ENCODE results near the gene AOX1. TPM values are rescaled to one million over a fixed set of nuclear protein-coding genes. Genes with fewer than 3 reads are reported as not detected.
"Not testable (repeated sequence)": the region's sequence is repeated elsewhere in the genome, so short reads cannot be mapped to it uniquely, and the experiment has no call there.

Gene AOX1
- total RNA-seq = not detected

DNA sequence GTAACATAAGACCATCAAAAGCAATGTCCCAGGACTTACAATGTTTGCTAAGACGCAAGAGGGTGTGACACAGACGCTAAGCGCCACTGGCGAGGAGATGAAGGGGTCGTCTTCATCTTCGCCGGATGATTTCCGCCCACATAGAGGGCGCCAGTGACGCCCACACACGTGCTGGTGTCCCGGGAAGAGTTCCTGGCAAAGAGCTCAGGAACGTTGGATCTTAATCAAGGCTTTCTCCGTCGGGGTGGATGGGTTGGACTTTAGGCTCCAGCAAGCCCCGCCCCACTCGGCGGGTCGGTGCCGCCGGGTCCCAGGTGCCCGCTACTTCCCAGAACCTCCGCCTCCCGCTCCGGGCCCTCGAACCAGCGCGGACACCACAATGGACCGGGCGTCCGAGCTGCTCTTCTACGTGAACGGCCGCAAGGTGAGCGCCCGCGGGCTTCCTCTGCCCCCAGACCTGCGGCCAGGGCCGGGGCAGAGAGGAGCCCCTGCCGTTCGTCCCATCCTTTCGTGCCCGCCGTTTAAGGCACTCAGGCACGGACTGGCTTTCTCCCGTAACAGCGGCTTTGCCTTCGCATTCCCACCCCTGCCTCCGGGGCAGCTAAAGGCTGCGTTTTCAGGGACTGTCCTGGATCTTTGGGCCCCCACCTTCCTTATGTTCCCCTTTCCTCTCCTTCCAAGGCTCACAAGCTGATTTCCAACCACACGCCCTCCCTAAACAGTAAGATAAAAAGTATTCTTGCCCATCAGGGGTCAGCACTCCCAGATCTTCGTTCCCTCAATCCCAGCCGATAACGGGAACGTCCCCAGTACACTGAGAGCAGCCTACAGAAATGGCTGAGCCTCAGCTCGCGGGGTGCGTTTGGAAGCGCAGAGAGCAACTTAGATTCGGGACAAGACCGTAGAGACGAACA is at the start of gene AOX1:
Gene AOX1, plus strand, starts transcription at position 285 of the 914 bp plus-strand sequence. Its CDS starts 95 bp downstream, at position 380.
- DNase-seq = no peak

DNA sequence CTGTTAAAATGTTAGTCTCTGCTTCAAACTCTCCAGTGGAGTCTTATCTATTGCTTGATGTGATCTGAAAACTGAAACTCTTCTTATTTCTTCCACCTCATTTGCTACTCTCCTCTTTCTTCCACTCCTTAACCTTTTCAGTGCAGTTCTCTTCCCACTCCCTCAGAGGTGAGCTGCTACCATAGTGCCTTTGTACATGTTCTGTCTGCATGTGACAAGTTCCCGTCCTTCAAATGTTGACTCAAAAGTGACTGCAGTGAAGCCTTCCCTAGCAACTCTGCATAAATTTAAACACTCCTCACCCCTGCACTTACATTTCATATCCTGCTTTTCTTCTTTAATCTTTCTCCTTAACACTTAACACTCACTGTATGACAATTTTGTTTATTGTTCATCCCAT is 47.7 kb upstream of the AOX1 start:
- no peak for DNase-seq

DNA sequence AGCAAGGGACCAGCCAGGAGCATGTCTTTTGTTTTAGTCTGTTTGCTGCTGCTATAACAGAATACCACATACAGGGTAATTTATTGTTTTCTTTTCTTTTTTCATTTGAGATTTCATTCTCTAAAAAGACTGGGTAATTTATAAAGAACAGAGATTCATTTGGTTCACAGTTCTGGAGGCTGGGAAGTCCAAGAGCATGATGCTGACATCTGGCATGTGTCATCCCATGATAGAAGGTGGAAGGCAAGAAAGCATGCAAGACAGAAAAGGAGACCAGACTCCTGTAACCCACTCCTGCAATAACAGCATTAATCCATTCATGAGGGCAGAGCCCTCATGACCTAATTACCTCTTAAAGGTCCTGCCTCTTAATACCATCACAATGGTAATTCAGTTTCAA is 45.0 kb upstream of the AOX1 start:
- DNase-seq = no peak

DNA sequence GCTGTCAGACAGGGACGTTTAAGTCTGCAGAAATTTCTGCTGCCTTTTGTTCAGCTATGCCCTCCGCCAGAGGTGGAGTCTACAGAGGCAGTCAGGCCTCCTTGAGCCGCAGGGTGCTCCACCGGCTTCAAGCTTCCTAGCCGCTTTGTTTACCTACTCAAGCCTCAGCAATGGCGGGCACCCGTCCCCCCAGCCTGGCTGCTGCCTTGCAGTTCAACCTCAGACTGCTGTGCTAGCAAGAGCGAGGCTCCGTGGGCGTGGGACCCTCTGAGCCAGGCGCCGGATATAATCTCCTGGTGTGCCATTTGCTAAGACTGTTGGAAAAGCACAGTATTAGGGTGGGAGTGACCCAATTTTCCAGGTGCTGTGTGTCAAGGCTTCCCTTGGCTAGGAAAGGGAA is 19.2 kb upstream of the AOX1 start:
- not testable (repeated sequence) for DNase-seq

DNA sequence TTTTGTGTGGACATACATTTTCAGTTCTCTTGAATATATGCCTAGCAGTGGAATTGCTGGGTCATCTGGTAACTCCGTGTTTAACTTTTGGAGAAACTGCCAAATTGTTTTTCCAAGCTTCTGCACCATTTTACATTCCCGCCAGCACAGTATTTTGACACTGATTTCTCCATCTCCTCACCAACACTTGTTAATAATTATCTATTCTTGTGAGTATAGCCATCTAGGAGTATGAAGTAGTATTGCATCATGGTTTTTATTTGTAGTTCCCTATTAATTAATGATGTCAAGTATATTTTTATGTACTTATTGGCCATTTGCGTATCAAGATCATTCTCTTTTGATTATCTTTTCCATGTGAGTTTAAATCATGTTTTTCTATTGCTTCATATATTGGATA is 17.9 kb upstream of the AOX1 start:
- DNase-seq = no peak

DNA sequence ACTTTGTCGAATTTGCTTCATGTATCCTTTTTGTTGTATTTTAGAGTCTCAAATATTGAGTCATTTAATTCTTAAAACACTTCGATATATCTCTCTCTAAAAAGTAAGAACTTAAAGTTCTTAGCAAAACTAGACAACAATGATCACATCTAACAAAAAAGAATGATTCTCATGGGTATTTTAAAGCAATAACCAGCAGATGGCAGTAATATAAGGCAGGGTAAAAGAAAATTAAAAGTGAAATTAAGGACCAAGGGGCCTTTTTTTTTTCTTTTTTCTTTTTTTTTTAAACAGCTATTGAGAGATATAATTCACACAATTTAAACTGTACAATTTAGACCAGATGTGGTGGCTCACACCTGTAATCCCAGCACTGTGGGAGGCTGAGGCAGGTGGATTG is 9.9 kb upstream of the AOX1 start:
- DNase-seq = no peak

DNA sequence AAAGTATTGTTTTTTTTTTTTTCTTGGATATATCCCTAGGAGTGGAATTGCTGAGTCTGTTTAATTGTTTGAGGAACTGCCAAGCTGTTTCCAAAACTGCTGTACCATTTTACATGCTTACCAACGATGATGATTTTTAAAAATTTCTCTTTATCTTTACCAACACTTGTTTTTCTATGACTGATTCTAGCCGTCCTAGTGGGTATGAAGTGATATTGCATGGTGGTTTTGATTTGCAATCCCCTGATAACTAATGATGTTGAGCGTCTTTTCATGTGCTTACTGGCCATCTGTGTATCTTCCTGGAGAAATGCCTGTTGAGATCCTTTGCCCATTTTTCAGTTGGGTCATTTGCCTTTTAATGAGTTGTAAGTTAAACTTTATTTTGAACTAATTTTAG is 8.8 kb upstream of the AOX1 start:
- DNase-seq = no peak

DNA sequence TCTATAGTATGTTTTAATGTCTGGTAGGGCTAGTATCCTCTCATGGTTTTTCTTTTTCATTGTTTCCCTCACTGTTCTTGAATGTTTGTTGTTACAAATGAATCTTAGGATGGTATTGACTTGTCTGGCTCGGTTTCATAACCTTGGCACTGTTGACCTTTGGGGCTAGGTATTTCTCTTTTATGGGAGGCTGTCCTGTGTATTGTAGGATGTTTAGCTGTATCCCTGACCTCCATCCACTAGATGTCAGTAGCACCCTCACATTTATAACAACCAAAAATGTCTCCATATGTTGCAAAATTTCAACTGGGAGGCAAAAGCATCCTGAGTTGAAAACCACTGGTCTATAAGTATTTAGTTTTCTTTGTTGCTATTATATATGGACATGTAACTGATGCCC is 7.0 kb upstream of the AOX1 start:
- no peak for DNase-seq

DNA sequence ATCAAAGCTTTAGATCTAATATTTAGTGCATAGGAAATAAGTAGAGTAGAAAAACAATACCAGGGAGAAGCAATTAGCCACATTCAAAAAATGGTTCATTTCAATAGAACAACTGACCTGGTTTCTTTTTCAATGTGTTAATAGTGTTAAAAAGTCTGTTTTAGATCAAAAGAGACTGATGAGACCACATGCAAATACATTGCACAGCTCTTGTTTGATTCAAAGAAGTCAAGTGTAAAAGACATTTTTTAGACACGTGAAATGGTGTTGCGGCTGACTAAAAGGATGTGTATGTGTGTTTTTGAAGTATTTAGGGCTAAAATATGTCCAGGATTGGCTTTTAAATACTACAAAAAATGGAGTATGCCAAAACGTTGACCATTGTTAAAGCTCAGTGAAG is 1.2 kb upstream of the AOX1 start:
- DNase-seq = no peak

DNA sequence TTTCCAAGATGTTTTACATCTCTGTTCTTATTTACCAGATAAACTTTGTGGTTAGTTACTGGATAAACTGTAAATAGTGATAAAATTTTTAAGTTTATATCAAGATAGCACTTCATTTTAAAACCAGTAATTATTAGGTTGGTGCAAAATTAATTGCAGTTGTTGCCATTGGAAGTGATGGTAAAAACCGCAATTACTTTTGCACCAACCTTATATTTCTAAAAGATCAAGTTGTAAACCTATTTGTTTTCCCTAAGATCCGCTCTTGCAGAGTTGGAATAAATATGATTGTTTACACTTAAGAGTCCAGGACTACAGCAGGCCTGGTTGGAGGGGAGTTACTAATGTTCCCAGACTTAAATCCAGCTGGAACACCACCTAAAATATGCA is 479 bp upstream of the AOX1 start:
- no peak for DNase-seq

DNA sequence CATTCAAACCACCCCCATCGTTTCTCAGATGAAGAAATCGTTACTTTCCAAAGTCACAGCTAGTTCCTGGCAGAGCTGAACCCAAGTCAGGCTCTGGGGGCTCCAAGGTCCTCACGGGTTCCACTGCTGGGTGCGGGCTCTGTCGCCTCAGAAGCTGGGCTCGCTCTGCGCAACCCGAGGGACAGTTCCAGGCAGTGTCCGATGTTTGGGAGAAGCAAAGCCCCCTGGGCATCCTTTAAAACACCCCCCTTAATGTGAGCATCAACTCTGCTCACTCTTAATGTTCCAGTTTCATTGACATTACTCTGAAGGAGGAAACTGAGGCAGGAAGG is 796 bp downstream of the AOX1 start:
- no peak for DNase-seq

DNA sequence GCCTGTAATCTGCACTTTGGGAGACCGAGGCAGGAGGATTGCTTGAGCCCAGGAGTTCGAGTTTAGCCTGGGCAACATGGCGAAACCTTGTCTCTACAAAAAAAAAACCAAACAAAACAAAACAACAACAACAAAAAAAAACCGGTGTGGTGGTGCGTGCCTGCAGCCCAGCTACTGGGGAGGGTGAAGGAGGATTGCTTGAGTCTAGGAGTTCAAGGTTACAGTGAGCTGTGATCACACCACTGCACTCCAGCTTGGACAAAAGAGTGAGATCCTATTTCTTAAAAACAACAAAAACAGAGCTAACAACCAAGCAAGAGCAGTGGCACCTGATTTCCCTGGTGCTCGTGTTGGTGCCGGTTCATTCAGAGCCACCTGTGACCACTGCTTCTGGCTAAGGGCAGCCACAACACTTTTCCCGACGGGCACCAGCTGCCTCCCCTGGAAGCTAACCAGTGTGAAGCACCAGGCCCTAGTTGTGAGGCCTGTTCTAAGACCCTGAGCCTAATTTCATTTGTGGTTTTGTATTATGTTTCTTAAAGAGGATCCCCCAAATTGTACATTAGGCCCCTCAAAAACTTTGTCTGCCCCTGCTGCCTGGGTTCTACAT is 1.3 kb downstream of the AOX1 start:
- DNase-seq = no peak

DNA sequence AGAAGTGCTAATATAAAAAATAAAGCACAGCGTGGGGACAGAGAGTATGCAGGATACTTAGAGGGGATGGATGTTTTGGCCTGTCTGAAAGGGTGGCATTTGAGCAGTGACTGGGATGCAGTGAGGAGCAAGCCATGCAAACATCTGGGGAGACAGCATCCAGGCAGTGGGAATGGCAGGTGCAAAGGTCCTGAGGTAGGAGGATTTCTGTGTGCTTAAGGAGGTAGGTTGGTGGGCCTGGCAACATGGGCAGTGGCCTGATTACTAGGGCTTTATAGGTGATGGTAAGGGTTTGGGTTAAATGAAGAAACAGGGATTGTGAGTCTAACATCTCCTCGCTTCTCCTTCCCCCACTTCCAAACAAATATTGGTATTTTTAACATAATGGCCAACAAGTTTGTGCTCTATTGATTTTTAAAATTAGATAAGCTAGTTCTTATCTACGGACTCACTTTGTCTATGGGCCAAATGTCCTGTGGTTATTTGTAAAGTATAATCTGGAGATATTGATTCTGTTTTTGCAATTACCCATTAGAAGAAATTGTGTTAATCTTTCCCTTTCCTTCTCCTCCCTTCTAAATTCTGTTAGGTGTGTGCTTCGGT is 2.4 kb downstream of the AOX1 start:
- no peak for DNase-seq

DNA sequence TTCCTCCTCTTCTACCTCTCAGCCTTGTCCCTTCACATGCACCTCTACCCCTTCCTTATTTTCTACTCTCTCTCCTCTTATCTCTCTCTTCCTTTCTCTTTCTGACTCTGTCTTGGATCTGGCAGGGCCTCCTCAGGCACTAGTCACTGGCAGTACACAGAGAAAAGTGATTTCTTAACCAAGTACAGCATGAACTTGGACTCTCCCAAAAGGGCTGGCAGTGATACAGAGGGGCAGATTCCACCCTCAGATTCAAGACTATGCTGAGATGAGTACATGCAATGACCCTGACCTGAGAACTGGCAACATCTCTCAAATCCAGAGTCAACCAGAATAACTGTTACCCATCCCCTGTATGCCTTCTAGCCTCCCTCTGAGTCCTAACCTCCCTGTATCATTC is 4.3 kb downstream of the AOX1 start:
- no peak for DNase-seq

DNA sequence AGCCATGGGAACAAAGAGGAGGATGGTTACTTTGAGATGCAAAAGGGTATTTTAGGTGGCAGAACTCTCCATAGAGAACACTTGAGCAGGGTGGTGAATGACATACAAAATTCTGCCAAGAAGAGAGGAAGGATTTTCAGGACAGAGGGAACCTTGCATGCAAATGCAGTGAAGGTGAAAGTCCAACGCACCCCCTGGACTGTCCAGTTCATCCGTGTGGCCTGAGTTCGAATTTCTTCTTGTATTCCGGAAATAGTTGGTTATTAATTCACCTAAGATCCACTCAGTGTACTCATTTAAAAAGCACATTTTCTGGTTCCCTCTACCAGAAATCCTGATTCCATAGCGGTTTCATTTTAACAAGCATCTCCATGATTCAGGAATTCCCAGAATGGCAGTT is 5.5 kb downstream of the AOX1 start:
- no peak for DNase-seq

DNA sequence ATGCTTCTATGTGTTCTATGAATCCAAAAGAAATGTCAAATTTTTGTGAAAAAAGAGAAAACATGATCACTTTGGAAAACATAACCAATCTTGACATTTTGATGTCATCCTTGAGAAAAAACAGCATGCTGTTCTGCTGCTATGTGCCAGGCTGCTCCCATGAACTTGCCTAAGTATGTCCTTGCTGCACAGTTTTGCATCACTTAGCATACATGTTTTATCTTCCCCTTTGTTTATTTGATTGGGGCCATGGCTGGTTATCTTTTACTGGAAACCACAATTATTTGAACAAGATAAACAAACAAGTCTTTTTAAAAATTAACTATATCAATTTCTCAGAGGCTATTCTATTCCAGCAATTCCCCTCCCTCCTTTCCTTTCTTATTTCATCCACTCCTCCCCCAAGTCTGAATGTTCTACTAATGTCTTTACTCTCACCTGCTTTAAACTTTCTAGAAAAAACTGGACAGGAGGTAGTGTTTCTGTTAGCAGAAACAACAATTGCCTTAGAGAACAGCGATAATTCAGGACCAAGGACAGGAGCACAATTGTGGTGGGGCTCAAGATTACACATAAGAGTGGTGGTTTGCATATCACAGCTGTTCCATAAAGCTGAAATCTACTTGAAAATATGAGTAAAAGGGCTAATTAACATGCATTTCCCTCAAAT is 6.7 kb downstream of the AOX1 start:
- DNase-seq = no peak

DNA sequence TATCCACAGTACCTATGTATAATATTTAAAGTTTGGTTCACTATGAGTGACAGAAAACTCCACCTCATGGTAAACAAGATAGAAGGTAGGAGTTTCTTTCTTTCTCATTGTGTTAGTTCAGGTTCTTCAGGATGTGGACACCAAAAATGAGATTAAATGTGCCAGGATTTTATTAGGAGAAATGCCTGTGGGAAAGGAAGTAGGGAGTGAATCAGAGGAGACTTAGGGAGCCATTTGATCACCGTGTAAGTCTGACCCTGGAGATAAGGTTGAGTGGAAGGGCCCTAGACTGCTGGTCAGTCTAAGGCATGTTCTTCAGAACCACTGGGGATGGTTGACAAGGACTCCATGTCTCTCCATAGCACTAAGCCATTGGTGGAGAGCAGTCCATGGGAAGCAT is 8.1 kb downstream of the AOX1 start:
- DNase-seq = no peak

DNA sequence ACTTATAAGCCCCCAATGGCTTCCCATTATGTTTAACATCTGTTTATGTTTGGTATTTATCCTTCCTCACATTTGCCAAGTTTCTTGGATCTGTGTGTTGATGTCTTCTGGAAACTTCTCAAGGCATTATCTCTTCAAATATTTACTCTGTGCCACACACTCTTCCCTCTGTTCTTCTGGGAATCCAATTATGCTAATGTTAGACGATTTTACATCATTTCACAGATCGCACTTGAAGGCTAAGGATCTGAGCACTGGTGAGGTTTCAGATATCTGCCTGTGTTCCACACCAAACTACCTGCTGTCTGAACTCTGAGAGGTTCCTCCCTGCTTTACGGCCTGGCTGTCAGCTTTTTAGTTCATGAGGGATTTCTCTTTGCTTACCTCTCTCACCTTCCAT is 10.1 kb downstream of the AOX1 start:
- DNase-seq = no peak

DNA sequence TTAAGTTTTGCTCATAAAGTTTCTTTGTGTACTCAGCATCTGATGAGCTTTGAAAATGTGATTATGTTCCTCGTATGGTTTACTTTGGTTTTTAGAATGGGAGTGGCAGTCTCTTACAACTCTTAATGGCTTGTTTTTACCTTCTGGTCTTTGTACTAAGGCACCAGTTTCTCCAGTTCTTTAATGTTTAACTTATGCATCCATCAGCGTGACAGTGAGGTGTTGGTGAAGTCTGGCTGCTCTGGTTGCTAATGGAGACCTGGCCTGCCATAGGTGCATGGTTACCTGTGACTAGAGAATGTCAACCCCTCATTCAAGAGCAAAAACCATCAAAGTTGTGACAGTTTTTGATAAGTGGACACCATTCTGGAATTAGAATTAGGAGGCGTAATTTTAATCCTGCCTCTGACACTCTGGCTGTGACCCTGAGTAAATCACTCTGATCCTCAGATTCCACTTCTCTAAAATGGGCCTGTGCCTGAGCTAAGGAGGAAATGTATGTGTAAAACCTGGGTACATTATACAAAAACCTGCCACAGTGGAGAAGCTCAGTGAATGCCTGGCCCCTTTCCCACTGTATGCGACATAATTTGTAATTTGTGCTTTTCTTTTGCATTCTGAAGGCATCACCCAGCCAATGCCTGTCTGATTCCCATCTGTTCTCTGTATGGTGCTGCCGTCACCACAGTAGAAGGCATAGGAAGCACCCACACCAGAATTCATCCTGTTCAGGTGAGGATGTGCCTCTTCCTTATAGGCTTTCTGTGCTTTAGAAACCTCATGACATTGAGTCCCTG is 11.2 kb downstream of the AOX1 start:
- DNase-seq = no peak

DNA sequence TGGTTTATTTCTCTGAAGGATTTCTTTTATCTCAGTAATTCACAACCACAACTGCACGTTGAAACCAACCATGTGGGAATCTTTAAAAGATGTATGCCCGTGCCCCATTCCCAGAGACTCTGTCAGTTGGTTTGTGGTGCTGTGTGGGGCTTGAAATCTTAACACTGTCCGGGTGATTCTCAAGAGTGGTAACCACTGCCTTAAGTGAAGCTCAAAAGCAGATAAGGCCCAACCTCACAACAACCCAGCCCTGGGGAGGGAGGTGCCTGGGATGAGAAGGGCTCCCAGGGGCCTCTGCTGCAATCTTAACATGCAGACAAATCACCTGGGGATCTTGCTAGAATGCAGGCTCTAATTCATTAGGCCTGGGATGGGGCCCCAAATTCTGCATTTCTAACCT is 13.4 kb downstream of the AOX1 start:
- no peak for DNase-seq

DNA sequence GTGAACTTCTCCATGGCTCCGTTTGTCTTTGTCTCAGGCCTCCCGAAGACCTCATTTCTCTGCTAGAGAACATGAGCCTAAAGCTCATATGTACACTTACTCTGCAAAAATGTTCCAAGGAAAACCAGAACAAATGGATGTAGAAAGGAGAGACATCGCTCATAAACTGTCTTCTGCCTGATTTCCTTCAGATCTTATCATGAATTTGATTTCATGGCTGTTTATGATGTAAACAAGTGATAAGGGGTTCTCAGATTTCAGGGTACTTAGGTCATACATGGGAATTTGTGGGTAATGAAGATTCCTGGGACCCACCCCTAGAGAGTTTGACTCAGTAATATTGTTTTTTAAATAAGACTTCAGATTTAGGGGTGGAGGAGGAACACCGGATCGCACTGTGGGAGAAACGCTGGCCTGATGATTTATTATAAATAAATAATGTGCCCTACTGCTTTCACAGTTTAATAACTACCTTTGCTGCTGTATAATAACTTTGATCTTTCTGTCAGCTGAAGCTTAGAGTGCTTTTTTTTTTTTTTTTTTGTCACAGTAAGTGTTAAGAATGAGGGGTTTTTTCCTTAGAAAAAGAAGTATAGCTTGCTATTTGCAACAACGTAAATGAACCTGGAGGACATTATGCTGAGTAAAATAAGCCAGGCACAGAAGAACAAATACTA is 14.9 kb downstream of the AOX1 start:
- no peak for DNase-seq

DNA sequence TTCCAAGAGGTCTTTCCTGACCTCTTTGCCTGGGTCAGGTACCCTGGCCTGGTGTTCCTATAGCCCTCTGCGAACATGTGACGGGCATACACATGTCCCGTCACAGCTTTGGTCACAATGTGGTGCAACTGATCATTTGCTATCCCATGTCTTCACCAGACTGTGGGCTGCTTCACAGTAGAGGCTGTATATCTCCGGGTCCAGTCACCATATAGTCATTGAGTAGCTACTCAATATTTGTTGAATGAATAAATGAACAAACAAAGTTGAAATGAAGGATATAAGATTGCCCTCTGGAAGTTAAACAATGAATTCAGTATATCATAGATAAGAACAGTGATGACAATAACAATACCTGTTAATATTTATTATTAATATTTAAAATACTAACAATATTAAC is 16.8 kb downstream of the AOX1 start:
- no peak for DNase-seq

Data from effector CD4-positive, alpha-beta T cell (primary cell).